AG09319 (cell line): ENCODE data around the gene RBM38.
"Not testable (repeated sequence)": the region's sequence is repeated elsewhere in the genome, so short reads cannot be mapped to it uniquely, and the experiment has no call there.

Experiments used
- DNase-seq: peaks from one replicate; pipeline ENCODE4 v3.0.0-alpha.2; 2010; ENCODE audit warnings: low read depth; ENCODE audit errors: extremely low read depth
- CTCF ChIP-seq: IDR thresholded peaks from 2 replicates; pipeline ENCODE4 v1.5.1; 2011; ENCODE audit warnings: low read depth, mild to moderate bottlenecking, inconsistent platforms, low read length, moderate library complexity

Gene RBM38

GRCh38 chr20:57390604-57391438 lies at the start of gene RBM38:
TSS of gene RBM38 (plus strand) at chr20:57391396. CDS start at chr20:57391582, 186 bp downstream.
- no peak for DNase-seq

GRCh38 chr20:57341663-57342062 lies 49.5 kb upstream of the RBM38 start:
- DNase-seq, result no peak
- TF ChIP-seq CTCF, result no peak

More at GRCh38 chr20:57390604-57391438, at the start of gene RBM38:
- TF ChIP-seq CTCF, result no peak

- no peak for DNase-seq
- TF ChIP-seq CTCF, result no peak
Observed at GRCh38 chr20:57342829-57343228, 48.4 kb upstream of the RBM38 start.

- peak; percentile 51 for DNase-seq
- TF ChIP-seq CTCF, result peak; percentile 77
Observed at GRCh38 chr20:57346477-57346876, 44.7 kb upstream of the RBM38 start.

- TF ChIP-seq CTCF, result no peak
- no peak for DNase-seq
Observed at GRCh38 chr20:57347393-57347792, 43.8 kb upstream of the RBM38 start.

GRCh38 chr20:57348200-57348921 lies 42.8 kb upstream of the RBM38 start:
- DNase-seq, result not testable (repeated sequence)

- not testable (repeated sequence) for DNase-seq
Observed at GRCh38 chr20:57348922-57349574, 42.1 kb upstream of the RBM38 start.

GRCh38 chr20:57350081-57350710 lies 41.0 kb upstream of the RBM38 start:
- DNase-seq, result no peak
- TF ChIP-seq CTCF, result no peak

- not testable (repeated sequence) for DNase-seq
Observed at GRCh38 chr20:57350726-57351041, 40.5 kb upstream of the RBM38 start.
